ENCODE measurements around the gene LINGO4. TPM values are rescaled to one million over a fixed set of nuclear protein-coding genes. Genes with fewer than 3 reads are reported as not detected.

The LINGO4 gene
- total RNA-seq, 1 experiment from 2014 or later, result not detected

DNA sequence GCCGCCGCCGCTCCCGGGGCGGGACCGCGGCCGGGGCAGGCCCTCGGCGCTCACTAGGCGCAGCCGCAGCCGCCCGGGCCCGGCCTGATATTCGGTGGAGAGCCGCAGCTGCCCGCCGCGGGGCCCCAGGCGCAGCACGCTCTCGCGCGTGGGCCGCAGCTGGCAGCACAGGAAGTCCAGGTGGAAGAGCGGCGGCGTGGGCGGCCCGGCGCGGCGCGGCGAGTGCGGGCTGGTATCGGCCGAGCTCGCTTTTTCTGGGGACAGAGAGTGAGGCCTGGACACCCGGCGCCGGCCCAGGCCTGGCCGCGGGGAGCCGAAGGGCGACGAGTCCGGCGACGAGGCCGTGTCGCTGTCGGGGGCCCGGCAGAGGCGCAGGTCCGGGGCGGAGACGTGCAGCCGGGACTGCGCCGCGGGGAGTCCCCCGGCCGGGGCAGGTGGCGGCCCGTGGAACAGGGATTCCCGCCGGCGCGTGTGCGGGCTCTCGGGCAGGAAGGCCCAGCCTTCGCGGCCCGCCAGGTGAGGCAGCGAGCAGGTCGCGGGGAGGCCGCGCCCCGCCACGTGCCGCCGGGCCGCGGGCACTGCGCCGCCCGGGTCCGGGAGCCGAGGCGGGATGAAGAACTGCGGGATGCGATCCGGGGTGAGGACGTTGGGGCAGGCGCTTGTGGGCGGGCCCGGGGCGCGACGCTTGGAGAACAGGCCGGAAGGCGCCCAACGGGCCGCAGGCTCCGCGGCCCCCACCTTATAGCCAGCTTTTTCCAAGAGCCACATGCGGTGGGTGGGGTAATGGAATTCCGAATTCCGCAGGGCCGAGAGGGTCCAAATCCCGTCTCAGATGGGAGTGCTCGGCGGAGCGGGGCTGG, 33.2 kb upstream of the LINGO4 start (continued):
- TF ChIP-seq, protein P1, sequence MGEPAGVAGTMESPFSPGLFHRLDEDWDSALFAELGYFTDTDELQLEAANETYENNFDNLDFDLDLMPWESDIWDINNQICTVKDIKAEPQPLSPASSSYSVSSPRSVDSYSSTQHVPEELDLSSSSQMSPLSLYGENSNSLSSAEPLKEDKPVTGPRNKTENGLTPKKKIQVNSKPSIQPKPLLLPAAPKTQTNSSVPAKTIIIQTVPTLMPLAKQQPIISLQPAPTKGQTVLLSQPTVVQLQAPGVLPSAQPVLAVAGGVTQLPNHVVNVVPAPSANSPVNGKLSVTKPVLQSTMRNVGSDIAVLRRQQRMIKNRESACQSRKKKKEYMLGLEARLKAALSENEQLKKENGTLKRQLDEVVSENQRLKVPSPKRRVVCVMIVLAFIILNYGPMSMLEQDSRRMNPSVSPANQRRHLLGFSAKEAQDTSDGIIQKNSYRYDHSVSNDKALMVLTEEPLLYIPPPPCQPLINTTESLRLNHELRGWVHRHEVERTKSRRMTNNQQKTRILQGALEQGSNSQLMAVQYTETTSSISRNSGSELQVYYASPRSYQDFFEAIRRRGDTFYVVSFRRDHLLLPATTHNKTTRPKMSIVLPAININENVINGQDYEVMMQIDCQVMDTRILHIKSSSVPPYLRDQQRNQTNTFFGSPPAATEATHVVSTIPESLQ (CRISPR knock-in tag; IDR thresholded peaks at IDR 0.05), result no peak
- TF ChIP-seq TCF7 (CRISPR knock-in tag; IDR thresholded peaks at IDR 0.05; ENCODE audit: low read depth), result no peak
- TF ChIP-seq, protein P2, sequence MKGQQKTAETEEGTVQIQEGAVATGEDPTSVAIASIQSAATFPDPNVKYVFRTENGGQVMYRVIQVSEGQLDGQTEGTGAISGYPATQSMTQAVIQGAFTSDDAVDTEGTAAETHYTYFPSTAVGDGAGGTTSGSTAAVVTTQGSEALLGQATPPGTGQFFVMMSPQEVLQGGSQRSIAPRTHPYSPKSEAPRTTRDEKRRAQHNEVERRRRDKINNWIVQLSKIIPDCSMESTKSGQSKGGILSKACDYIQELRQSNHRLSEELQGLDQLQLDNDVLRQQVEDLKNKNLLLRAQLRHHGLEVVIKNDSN (CRISPR knock-in tag; IDR thresholded peaks at IDR 0.05), result no peak

DNA sequence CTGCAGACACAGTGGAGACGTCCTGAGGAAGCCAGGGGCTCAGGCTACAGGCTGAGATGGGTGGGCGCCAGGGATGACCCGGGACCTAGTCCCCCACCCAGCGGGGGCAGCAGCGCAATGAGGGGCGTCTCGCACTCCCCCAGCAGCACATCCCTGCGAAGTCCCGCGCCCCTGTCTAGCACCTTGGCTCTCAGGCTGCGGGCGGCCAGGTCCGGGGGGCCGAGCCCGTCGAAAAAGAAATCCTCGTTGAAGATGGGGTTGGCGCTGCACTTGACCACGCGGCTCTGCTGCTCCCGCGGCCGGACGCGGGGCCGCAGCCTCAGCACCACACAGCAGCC, 32.6 kb upstream of the LINGO4 start:
- H3K36me3 Mint-ChIP-seq, result peaks cover 3% of the 10 kb centered on the region; the same call in 1 of the 2 replicates
- no peaks in the 10 kb centered on the region for H3K9me3 Mint-ChIP-seq
- peaks cover 26% of the 10 kb centered on the region for H3K4me1 Mint-ChIP-seq
- DNase-seq (ENCODE audit: low spot score) (no peak), ATAC-seq (no peak)
- peaks cover 36% of the 10 kb centered on the region for H3K27me3 Mint-ChIP-seq (ENCODE audit: low read depth)
- H3K4me3 Mint-ChIP-seq, result peak overlapping the region; percentile 77
- ChIA-PET POLR2A (no interaction called here), CTCF (interaction anchor here (0.6 to 3.1 kb wide), 3 partner anchors 122 to 197 kb away, joined by 3 to 24 read pairs (median 3); partner anchors contain the start of gene CELF3)
- H3K27ac Mint-ChIP-seq, result no peak overlapping the region
- TF ChIP-seq PRRX2 (CRISPR knock-in tag; IDR thresholded peaks at IDR 0.05) (no peak), SMAD3 (CRISPR knock-in tag; IDR thresholded peaks at IDR 0.05; ENCODE audit: borderline replicate concordance) (no peak), NFE2L1 (CRISPR knock-in tag; IDR thresholded peaks at IDR 0.05) (no peak), SOX15 (CRISPR knock-in tag; IDR thresholded peaks at IDR 0.05) (no peak), ZNF317 (CRISPR knock-in tag; IDR thresholded peaks at IDR 0.05; ENCODE audit: borderline replicate concordance, low read depth) (no peak), ETV6 (CRISPR knock-in tag; IDR thresholded peaks at IDR 0.05) (no peak), ESRRA (CRISPR knock-in tag; IDR thresholded peaks at IDR 0.05; ENCODE audit: borderline replicate concordance) (no peak), JUN (CRISPR knock-in tag; IDR thresholded peaks at IDR 0.05) (no peak; the same call in 1 of the 2 replicates), SP1 (CRISPR knock-in tag; conservative IDR thresholded peaks at IDR 0.05) (no peak)
- TF ChIP-seq, protein P1 (CRISPR knock-in tag; IDR thresholded peaks at IDR 0.05), result no peak
- TF ChIP-seq, protein P3, sequence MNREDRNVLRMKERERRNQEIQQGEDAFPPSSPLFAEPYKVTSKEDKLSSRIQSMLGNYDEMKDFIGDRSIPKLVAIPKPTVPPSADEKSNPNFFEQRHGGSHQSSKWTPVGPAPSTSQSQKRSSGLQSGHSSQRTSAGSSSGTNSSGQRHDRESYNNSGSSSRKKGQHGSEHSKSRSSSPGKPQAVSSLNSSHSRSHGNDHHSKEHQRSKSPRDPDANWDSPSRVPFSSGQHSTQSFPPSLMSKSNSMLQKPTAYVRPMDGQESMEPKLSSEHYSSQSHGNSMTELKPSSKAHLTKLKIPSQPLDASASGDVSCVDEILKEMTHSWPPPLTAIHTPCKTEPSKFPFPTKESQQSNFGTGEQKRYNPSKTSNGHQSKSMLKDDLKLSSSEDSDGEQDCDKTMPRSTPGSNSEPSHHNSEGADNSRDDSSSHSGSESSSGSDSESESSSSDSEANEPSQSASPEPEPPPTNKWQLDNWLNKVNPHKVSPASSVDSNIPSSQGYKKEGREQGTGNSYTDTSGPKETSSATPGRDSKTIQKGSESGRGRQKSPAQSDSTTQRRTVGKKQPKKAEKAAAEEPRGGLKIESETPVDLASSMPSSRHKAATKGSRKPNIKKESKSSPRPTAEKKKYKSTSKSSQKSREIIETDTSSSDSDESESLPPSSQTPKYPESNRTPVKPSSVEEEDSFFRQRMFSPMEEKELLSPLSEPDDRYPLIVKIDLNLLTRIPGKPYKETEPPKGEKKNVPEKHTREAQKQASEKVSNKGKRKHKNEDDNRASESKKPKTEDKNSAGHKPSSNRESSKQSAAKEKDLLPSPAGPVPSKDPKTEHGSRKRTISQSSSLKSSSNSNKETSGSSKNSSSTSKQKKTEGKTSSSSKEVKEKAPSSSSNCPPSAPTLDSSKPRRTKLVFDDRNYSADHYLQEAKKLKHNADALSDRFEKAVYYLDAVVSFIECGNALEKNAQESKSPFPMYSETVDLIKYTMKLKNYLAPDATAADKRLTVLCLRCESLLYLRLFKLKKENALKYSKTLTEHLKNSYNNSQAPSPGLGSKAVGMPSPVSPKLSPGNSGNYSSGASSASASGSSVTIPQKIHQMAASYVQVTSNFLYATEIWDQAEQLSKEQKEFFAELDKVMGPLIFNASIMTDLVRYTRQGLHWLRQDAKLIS (CRISPR knock-in tag; IDR thresholded peaks at IDR 0.05; ENCODE audit: borderline replicate concordance), result no peak
- TF ChIP-seq, protein P4, sequence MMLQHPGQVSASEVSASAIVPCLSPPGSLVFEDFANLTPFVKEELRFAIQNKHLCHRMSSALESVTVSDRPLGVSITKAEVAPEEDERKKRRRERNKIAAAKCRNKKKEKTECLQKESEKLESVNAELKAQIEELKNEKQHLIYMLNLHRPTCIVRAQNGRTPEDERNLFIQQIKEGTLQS (CRISPR knock-in tag; conservative IDR thresholded peaks at IDR 0.05), result no peak
- TF ChIP-seq, protein P5, sequence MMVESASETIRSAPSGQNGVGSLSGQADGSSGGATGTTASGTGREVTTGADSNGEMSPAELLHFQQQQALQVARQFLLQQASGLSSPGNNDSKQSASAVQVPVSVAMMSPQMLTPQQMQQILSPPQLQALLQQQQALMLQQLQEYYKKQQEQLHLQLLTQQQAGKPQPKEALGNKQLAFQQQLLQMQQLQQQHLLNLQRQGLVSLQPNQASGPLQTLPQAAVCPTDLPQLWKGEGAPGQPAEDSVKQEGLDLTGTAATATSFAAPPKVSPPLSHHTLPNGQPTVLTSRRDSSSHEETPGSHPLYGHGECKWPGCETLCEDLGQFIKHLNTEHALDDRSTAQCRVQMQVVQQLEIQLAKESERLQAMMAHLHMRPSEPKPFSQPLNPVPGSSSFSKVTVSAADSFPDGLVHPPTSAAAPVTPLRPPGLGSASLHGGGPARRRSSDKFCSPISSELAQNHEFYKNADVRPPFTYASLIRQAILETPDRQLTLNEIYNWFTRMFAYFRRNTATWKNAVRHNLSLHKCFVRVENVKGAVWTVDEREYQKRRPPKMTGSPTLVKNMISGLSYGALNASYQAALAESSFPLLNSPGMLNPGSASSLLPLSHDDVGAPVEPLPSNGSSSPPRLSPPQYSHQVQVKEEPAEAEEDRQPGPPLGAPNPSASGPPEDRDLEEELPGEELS (CRISPR knock-in tag; IDR thresholded peaks at IDR 0.05), result no peak
- TF ChIP-seq, protein P6, sequence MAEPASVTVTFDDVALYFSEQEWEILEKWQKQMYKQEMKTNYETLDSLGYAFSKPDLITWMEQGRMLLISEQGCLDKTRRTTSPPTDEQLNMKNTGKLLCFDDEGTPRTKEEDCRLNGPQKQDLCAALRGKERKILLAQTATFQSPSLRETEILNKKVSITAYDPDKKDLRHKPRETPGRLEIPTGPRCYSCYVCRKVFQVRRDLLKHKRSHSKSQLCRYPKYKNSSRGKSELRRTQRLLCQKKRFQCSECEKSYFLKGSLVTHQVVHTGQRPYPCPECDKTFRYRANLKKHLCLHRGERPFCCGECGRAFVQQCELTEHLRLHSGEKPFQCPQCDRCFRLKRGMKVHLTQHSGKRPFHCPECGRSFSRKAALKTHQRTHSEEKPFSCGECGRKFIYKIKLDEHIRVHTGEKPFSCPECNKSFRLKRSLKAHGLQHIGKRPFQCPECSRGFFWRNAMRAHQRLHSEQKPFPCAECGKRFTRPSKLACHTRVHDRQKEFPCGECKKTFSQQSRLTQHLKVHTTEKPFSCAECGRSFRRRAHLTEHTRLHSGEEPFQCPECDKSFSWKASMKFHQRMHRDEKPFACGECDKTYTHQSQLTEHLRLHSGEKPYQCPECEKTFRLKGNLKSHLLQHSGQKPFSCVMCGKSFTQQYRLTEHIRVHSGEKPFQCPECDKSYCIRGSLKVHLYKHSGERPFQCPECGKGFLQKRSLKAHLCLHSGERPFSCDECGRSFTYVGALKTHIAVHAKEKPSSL (CRISPR knock-in tag; conservative IDR thresholded peaks at IDR 0.05), result no peak
- TF ChIP-seq, protein P7, sequence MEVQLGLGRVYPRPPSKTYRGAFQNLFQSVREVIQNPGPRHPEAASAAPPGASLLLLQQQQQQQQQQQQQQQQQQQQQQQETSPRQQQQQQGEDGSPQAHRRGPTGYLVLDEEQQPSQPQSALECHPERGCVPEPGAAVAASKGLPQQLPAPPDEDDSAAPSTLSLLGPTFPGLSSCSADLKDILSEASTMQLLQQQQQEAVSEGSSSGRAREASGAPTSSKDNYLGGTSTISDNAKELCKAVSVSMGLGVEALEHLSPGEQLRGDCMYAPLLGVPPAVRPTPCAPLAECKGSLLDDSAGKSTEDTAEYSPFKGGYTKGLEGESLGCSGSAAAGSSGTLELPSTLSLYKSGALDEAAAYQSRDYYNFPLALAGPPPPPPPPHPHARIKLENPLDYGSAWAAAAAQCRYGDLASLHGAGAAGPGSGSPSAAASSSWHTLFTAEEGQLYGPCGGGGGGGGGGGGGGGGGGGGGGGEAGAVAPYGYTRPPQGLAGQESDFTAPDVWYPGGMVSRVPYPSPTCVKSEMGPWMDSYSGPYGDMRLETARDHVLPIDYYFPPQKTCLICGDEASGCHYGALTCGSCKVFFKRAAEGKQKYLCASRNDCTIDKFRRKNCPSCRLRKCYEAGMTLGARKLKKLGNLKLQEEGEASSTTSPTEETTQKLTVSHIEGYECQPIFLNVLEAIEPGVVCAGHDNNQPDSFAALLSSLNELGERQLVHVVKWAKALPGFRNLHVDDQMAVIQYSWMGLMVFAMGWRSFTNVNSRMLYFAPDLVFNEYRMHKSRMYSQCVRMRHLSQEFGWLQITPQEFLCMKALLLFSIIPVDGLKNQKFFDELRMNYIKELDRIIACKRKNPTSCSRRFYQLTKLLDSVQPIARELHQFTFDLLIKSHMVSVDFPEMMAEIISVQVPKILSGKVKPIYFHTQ (CRISPR knock-in tag; IDR thresholded peaks at IDR 0.05), result no peak
